Cerebellar cortex (tissue), 1 donor: Measurements from ENCODE around the gene TFIP11.

Experiments used
- DNase-seq: peaks from one replicate; pipeline ENCODE4 v3.0.0-alpha.2; 2015; ENCODE audit warnings: low spot score

The TFIP11 gene

GRCh38 chr22:26503758-26504157 lies 8.5 kb downstream of the TFIP11 start:
- no peak for DNase-seq

- DNase-seq: peak; percentile 31
Measured at GRCh38 chr22:26502688-26503561, 9.3 kb downstream of the TFIP11 start.

GRCh38 chr22:26501996-26502395 lies 10.3 kb downstream of the TFIP11 start:
- no peak for DNase-seq

GRCh38 chr22:26499188-26499703 lies 13.0 kb downstream of the TFIP11 start:
- no peak for DNase-seq

GRCh38 chr22:26496456-26496855 lies 15.8 kb downstream of the TFIP11 start:
- DNase-seq: no peak

- no peak for DNase-seq
Measured at GRCh38 chr22:26494506-26494905, 17.8 kb downstream of the TFIP11 start.

- DNase-seq: no peak
Measured at GRCh38 chr22:26492220-26492619, 20.1 kb downstream of the TFIP11 start.

- DNase-seq: no peak
Measured at GRCh38 chr22:26489447-26490036, 22.7 kb downstream of the TFIP11 start.

GRCh38 chr22:26487996-26488395 lies 24.3 kb downstream of the TFIP11 start:
- no peak for DNase-seq

- no peak for DNase-seq
Measured at GRCh38 chr22:26486394-26486793, 25.9 kb downstream of the TFIP11 start.

- DNase-seq: no peak
Measured at GRCh38 chr22:26485806-26486390, 26.4 kb downstream of the TFIP11 start.

GRCh38 chr22:26485013-26485412 lies 27.3 kb downstream of the TFIP11 start:
- DNase-seq: no peak

GRCh38 chr22:26484360-26484706 lies 27.9 kb downstream of the TFIP11 start:
- DNase-seq: no peak

- DNase-seq: peak; percentile 84
Measured at GRCh38 chr22:26483439-26484359, 28.6 kb downstream of the TFIP11 start, which contains the start of the genes HPS4 and SRRD. TSS of gene HPS4 (minus strand) at chr22:26483783. CDS start at chr22:26481762, 2,021 bp downstream. TSS of gene SRRD (plus strand) at chr22:26483877. CDS start at chr22:26483891, 14 bp downstream.

GRCh38 chr22:26483043-26483438 lies 29.2 kb downstream of the TFIP11 start:
- no peak for DNase-seq

GRCh38 chr22:26482161-26482560 lies 30.1 kb downstream of the TFIP11 start:
- no peak for DNase-seq

- DNase-seq: no peak
Measured at GRCh38 chr22:26481694-26482093, 30.6 kb downstream of the TFIP11 start.

GRCh38 chr22:26481112-26481693 lies 31.1 kb downstream of the TFIP11 start:
- DNase-seq: no peak

- DNase-seq: no peak
Measured at GRCh38 chr22:26480611-26480932, 31.7 kb downstream of the TFIP11 start.

GRCh38 chr22:26479792-26480610 lies 32.3 kb downstream of the TFIP11 start:
- no peak for DNase-seq
